PC-3 (cell line): ENCODE data around the gene RAD17. TPM values are rescaled to one million over a fixed set of nuclear protein-coding genes. Genes with fewer than 3 reads are reported as not detected.

ENCODE experiments used
- ATAC-seq: fragments of 200-7000 bp; cut with Tn5 transposase; 2 replicates; pipeline ENCODE4 v1.9.1; 2020; ENCODE audit warnings: mild to moderate bottlenecking, moderate library complexity
- BruUV-seq: library from RNA; stranded (reverse); fragments of 400-500 nt; replicated peaks from 2 replicates; lab custom pipeline; 2021; lab: Mats Ljungman, UMichigan
- CTCF ChIA-PET: fragments of 300-600 bp; sonication (Branson Sonifier 250); formaldehyde crosslinking; loops from one replicate; lab custom pipeline; 2022; ENCODE audit warnings: antibody characterized with exemption; lab: Charles Lee
- POLR2A ChIA-PET: fragments of 300-600 bp; sonication (Branson Sonifier 250); formaldehyde crosslinking; loops from one replicate; lab custom pipeline; 2022; ENCODE audit warnings: antibody characterized with exemption; ENCODE audit not compliant: unreplicated experiment; lab: Charles Lee
- DNase-seq: peaks from one replicate; pipeline ENCODE4 v3.0.0-alpha.2; 2015
- H2AFZ ChIP-seq: fragments of 300-600 bp; sonication (generic); 2 replicates; pipeline ENCODE4 v1.6.0; 2016; ENCODE audit warnings: antibody characterized with exemption, low read length
- H3F3A ChIP-seq: fragments of 300-600 bp; sonication (generic); one replicate; pipeline ENCODE4 v1.6.0; 2017; ENCODE audit warnings: antibody characterized with exemption, low read length, control low read depth, mild to moderate bottlenecking; ENCODE audit not compliant: unreplicated experiment
- H3K27ac ChIP-seq: fragments of 300-600 bp; sonication (generic); 2 replicates; pipeline ENCODE4 v1.5.1; 2016; ENCODE audit warnings: mild to moderate bottlenecking, low read length
- H3K27me3 ChIP-seq: fragments of 300-600 bp; sonication (generic); 2 replicates; pipeline ENCODE4 v1.6.1; 2016; ENCODE audit warnings: low read length, mixed read lengths
- H3K36me3 ChIP-seq: fragments of 300-600 bp; sonication (generic); 2 replicates; pipeline ENCODE4 v1.6.1; 2016; ENCODE audit warnings: low read depth, mixed run types, low read length, mixed read lengths
- H3K4me1 ChIP-seq: fragments of 300-600 bp; sonication (generic); 2 replicates; pipeline ENCODE4 v1.5.1; 2016; ENCODE audit warnings: low read length; ENCODE audit not compliant: insufficient read depth
- H3K4me2 ChIP-seq: fragments of 300-600 bp; sonication (generic); 2 replicates; pipeline ENCODE4 v1.6.0; 2016; ENCODE audit warnings: low read length
- H3K4me3 ChIP-seq: fragments of 300-600 bp; sonication (generic); 2 replicates; pipeline ENCODE4 v1.5.1; 2016; ENCODE audit warnings: mild to moderate bottlenecking, low read length, mixed read lengths
- H3K79me2 ChIP-seq: fragments of 300-600 bp; sonication (generic); 2 replicates; pipeline ENCODE4 v1.6.1; 2017; ENCODE audit warnings: low read length, mixed read lengths
- H3K9ac ChIP-seq: fragments of 300-600 bp; sonication (generic); 2 replicates; pipeline ENCODE4 v1.6.0; 2016; ENCODE audit warnings: mild to moderate bottlenecking, low read length
- H3K9me2 ChIP-seq: fragments of 300-600 bp; sonication (generic); replicated peaks from 2 replicates; pipeline ENCODE4 v1.6.1; 2016; ENCODE audit warnings: mixed run types, low read length, mixed read lengths
- H3K9me3 ChIP-seq: fragments of 300-600 bp; sonication (generic); 2 replicates; pipeline ENCODE4 v1.6.1; 2016; ENCODE audit warnings: low read length, mixed read lengths
- H4K20me1 ChIP-seq: fragments of 300-600 bp; sonication (generic); 2 replicates; pipeline ENCODE4 v1.6.1; 2016; ENCODE audit warnings: low read length, mixed read lengths
- EZH2 ChIP-seq: fragments of 300-600 bp; sonication (generic); IDR thresholded peaks from one replicate; pipeline ENCODE4 v1.6.1; 2017; ENCODE audit warnings: antibody characterized with exemption, mild to moderate bottlenecking, low read length; ENCODE audit not compliant: unreplicated experiment
- EZH2phosphoT487 ChIP-seq: fragments of 300-600 bp; sonication (generic); IDR thresholded peaks from 2 replicates; pipeline ENCODE4 v1.6.1; 2018; ENCODE audit warnings: mild to moderate bottlenecking, antibody characterized with exemption, low read length, borderline replicate concordance
- intact Hi-C: fragments of 100-400 bp; cut with micrococcal nuclease; formaldehyde crosslinking; loops from 2 replicates; pipeline ENCODE4 v1.9.0; 2023
- total RNA-seq: library from RNA; depleted of rRNA; stranded (reverse); fragments of >200 nt; gene quantifications from 2 replicates; pipeline ENCODE4 v1.2.3, GENCODE V29; 2014
- TF ChIP-seq, protein P1 (sequence below): fragments of 300-600 bp; sonication (generic); conservative IDR thresholded peaks from 2 replicates; pipeline ENCODE4 v1.5.1; 2017; ENCODE audit warnings: antibody characterized with exemption, low read depth, mild to moderate bottlenecking, low read length

RAD17 gene
- total RNA-seq, 1 experiment from 2014 or later, result 13.5 TPM

DNA sequence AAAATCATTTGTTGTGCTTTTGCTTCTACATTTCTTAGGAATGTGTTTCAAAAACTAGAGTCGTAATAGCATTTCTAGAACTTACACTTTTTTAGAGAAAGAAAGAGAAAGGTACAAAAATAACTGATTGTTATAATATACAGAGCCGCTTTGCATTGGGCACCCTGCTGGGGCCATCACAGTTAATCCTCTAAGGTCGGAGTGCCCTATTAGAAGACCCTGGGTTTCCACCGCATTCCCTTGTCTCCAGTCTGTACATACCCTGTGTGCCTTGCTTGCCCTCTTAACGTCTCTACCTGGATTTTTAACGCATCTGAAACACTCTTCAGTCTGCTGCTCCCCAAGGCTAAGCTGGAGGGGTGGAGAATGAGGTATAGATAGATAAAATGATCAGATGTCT, 46.6 kb downstream of the RAD17 start:
- H3K27ac ChIP-seq, result peak overlapping the region; percentile 83
- H4K20me1 ChIP-seq, result no peaks in the 10 kb centered on the region

DNA sequence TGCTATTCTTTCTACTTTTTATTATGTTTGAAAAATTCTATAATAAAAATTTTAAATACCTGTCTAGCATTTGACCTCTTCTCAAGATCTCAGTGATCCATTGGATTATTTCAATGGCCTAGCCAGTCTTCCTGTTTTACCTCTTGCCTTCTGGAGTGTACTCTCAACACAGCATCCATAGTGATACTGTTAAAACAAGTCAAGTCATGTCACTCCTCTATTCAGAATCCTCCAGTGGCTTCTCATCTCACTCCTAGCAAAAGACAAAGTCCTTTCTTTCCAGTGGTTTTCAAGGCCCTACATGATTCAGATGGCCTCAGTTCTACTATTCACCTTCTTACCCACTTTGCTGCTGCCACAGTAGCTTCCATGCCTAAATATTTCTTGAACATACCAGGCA, 47.1 kb downstream of the RAD17 start:
- DNase-seq (no peak), ATAC-seq (no peak)
- no peaks in the 10 kb centered on the region for H3K27me3 ChIP-seq
- H3K9me3 ChIP-seq, result no peaks in the 10 kb centered on the region
- H3K4me3 ChIP-seq, result peak overlapping the region; percentile 85
- no TSS peak for BruUV-seq
- no peak overlapping the region for H2AFZ ChIP-seq
- ChIA-PET CTCF (no interaction called here), POLR2A (no interaction called here)
- H3K9ac ChIP-seq, result no peak overlapping the region
- intact Hi-C loops, result no loop called here
- H3K4me1 ChIP-seq, result peaks cover 7% of the 10 kb centered on the region; the same call in 1 of the 2 replicates
- peak overlapping the region; percentile 95 for H3K4me2 ChIP-seq
- no peaks in the 10 kb centered on the region for H3K9me2 ChIP-seq
- H3K36me3 ChIP-seq, result peaks cover 11% of the 10 kb centered on the region; the same call in 1 of the 2 replicates
- no peaks in the 10 kb centered on the region for H3F3A ChIP-seq
- H3K79me2 ChIP-seq, result peaks cover 42% of the 10 kb centered on the region
- H4K20me1 ChIP-seq, result no peaks in the 10 kb centered on the region
- no peak overlapping the region for H3K27ac ChIP-seq
- no peak for TF ChIP-seq EZH2
- TF ChIP-seq EZH2phosphoT487, result no peak
- TF ChIP-seq, protein P1, sequence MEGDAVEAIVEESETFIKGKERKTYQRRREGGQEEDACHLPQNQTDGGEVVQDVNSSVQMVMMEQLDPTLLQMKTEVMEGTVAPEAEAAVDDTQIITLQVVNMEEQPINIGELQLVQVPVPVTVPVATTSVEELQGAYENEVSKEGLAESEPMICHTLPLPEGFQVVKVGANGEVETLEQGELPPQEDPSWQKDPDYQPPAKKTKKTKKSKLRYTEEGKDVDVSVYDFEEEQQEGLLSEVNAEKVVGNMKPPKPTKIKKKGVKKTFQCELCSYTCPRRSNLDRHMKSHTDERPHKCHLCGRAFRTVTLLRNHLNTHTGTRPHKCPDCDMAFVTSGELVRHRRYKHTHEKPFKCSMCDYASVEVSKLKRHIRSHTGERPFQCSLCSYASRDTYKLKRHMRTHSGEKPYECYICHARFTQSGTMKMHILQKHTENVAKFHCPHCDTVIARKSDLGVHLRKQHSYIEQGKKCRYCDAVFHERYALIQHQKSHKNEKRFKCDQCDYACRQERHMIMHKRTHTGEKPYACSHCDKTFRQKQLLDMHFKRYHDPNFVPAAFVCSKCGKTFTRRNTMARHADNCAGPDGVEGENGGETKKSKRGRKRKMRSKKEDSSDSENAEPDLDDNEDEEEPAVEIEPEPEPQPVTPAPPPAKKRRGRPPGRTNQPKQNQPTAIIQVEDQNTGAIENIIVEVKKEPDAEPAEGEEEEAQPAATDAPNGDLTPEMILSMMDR, result no peak

More for the DNA sequence above, 46.6 kb downstream of the RAD17 start:
- H3K9me3 ChIP-seq, result no peaks in the 10 kb centered on the region
- H3K4me3 ChIP-seq, result peak overlapping the region; percentile 85
- intact Hi-C loops, result no loop called here
- DNase-seq (no peak), ATAC-seq (no peak)
- H3F3A ChIP-seq, result no peaks in the 10 kb centered on the region
- H3K9me2 ChIP-seq, result no peaks in the 10 kb centered on the region
- CTCF ChIA-PET, result no interaction called here
- H3K79me2 ChIP-seq, result peaks cover 39% of the 10 kb centered on the region
- H3K9ac ChIP-seq, result peak overlapping the region; percentile 88
- H3K36me3 ChIP-seq, result peaks cover 11% of the 10 kb centered on the region; the same call in 1 of the 2 replicates
- no peaks in the 10 kb centered on the region for H3K27me3 ChIP-seq
- TF ChIP-seq EZH2 (no peak), EZH2phosphoT487 (no peak)
- TF ChIP-seq, protein P1, result no peak
- H3K4me1 ChIP-seq, result peaks cover 7% of the 10 kb centered on the region; the same call in 1 of the 2 replicates
- POLR2A ChIA-PET, result no interaction called here
- no TSS peak for BruUV-seq
- H2AFZ ChIP-seq, result peak overlapping the region; percentile 93
- H3K4me2 ChIP-seq, result peak overlapping the region; percentile 95

DNA sequence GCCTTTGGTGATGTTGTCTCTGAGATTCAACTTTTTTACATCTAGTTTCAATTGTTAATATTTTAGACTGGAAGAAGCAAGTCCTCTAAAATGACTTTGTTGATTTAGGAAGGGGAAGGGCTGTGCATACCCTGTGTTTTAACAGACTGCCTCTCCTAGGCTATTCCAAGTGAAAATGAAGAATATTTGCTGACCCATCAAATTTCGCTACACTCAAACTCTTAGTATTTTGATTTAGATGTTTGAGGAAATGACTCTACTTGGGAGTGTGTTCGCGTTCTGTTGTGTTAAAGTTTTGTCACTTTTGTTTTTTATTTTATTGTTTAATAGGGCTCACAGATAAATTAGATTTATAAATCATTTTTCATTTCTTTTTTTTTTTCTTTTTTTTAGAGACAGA, 48.9 kb downstream of the RAD17 start:
- H3K9ac ChIP-seq, result no peak overlapping the region

More for the DNA sequence above, 48.9 kb downstream of the RAD17 start:
- no TSS peak for BruUV-seq
- H4K20me1 ChIP-seq, result no peaks in the 10 kb centered on the region
- H3K4me3 ChIP-seq, result no peak overlapping the region
- no peaks in the 10 kb centered on the region for H3K9me2 ChIP-seq
- DNase-seq (no peak), ATAC-seq (no peak)
- no peak overlapping the region for H3K4me2 ChIP-seq
- no peaks in the 10 kb centered on the region for H3K27me3 ChIP-seq
- no peaks in the 10 kb centered on the region for H3K9me3 ChIP-seq
- no peak overlapping the region for H3K27ac ChIP-seq
- peaks cover 7% of the 10 kb centered on the region; the same call in 1 of the 2 replicates for H3K4me1 ChIP-seq
- H3K79me2 ChIP-seq, result peaks cover 49% of the 10 kb centered on the region
- H3F3A ChIP-seq, result no peaks in the 10 kb centered on the region
- ChIA-PET POLR2A (no interaction called here), CTCF (no interaction called here)
- H2AFZ ChIP-seq, result no peak overlapping the region
- TF ChIP-seq, protein P1, result no peak
- TF ChIP-seq EZH2phosphoT487 (no peak), EZH2 (no peak)
- H3K36me3 ChIP-seq, result peaks cover 11% of the 10 kb centered on the region; the same call in 1 of the 2 replicates
- intact Hi-C loops, result no loop called here
